ENCODE measurements around the gene ARHGEF4. TPM values are rescaled to one million over a fixed set of nuclear protein-coding genes. Genes with fewer than 3 reads are reported as not detected.

Gene ARHGEF4
- total and polyA plus RNA-seq, 2 donors from 2014 or later = 0.90 to 0.94 TPM

- H3K36me3 ChIP-seq (ENCODE audit: control insufficient read depth in 2 of 3, insufficient read depth in 3 of 3, low read length in 3 of 3) = no peaks in the 10 kb centered on the region
- DNase-seq (peak in 1 of 5 donors; percentile 12), FAIRE-seq (no peak)
- H3K4me3 ChIP-seq (ENCODE audit: low read length in 3 of 3) = no peak overlapping the region
- H3K9me3 ChIP-seq (ENCODE audit: control insufficient read depth in 2 of 3, insufficient read depth in 1 of 3, low read length in 3 of 3) = no peaks in the 10 kb centered on the region
- no peak overlapping the region for H3K9ac ChIP-seq (ENCODE audit: low read length in 3 of 3)
- no peak overlapping the region for H3K27ac ChIP-seq (ENCODE audit: low read depth in 2 of 2, low read length in 2 of 2)
- TF ChIP-seq, protein P1, sequence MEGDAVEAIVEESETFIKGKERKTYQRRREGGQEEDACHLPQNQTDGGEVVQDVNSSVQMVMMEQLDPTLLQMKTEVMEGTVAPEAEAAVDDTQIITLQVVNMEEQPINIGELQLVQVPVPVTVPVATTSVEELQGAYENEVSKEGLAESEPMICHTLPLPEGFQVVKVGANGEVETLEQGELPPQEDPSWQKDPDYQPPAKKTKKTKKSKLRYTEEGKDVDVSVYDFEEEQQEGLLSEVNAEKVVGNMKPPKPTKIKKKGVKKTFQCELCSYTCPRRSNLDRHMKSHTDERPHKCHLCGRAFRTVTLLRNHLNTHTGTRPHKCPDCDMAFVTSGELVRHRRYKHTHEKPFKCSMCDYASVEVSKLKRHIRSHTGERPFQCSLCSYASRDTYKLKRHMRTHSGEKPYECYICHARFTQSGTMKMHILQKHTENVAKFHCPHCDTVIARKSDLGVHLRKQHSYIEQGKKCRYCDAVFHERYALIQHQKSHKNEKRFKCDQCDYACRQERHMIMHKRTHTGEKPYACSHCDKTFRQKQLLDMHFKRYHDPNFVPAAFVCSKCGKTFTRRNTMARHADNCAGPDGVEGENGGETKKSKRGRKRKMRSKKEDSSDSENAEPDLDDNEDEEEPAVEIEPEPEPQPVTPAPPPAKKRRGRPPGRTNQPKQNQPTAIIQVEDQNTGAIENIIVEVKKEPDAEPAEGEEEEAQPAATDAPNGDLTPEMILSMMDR (IDR thresholded peaks at IDR 0.05; ENCODE audit: borderline replicate concordance, extremely low read depth, insufficient read depth) = no peak
- H3K4me1 ChIP-seq (ENCODE audit: control insufficient read depth in 2 of 3, insufficient read depth in 2 of 3, low read depth in 1 of 3, low read length in 3 of 3) = no peaks in the 10 kb centered on the region
- H3K27me3 ChIP-seq (ENCODE audit: control insufficient read depth, insufficient read depth, low read length) = no peaks in the 10 kb centered on the region
- intact Hi-C loops (cut with DNase I) = no loop called here
These were observed 6.2 kb upstream of the ARHGEF4 start for GRCh38 chr2:130830538-130830937.

DNA sequence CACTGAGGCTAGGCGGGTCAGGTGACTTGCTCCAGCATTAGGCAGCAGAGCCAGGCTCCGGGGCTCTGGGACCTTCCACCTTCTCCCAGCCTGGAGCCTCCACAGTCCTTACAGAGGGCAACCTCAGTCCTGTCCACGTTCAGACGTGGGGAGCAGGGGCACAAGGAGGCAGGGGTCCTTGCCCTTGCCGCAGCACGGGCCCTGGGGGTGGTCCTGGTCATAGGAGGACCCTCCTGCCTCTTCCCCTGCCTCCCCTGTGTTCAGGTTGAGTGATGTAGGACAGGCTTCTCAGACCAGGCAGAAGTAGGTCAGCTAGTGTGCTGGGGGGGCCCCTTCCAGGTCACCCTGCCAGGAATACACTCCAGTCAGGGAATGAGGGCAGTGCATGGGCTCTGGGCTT lies 5.4 kb upstream of the ARHGEF4 start:
- Histone ChIP-seq H3K27ac (ENCODE audit: low read depth in 2 of 2, low read length in 2 of 2) (no peak overlapping the region), H3K36me3 (ENCODE audit: control insufficient read depth in 2 of 3, insufficient read depth in 3 of 3, low read length in 3 of 3) (no peaks in the 10 kb centered on the region), H3K4me1 (ENCODE audit: control insufficient read depth in 2 of 3, insufficient read depth in 2 of 3, low read depth in 1 of 3, low read length in 3 of 3) (no peaks in the 10 kb centered on the region), H3K9me3 (ENCODE audit: control insufficient read depth in 2 of 3, insufficient read depth in 1 of 3, low read length in 3 of 3) (no peaks in the 10 kb centered on the region), H3K4me3 (ENCODE audit: low read length in 3 of 3) (no peak overlapping the region), H3K27me3 (ENCODE audit: control insufficient read depth, insufficient read depth, low read length) (no peaks in the 10 kb centered on the region), H3K9ac (ENCODE audit: low read length in 3 of 3) (no peak overlapping the region)
- FAIRE-seq = no peak
- peak in 1 of 5 donors; percentile 29 for DNase-seq
- TF ChIP-seq, protein P1 (IDR thresholded peaks at IDR 0.05; ENCODE audit: borderline replicate concordance, extremely low read depth, insufficient read depth) = no peak
- intact Hi-C loops (cut with DNase I) = no loop called here

DNA sequence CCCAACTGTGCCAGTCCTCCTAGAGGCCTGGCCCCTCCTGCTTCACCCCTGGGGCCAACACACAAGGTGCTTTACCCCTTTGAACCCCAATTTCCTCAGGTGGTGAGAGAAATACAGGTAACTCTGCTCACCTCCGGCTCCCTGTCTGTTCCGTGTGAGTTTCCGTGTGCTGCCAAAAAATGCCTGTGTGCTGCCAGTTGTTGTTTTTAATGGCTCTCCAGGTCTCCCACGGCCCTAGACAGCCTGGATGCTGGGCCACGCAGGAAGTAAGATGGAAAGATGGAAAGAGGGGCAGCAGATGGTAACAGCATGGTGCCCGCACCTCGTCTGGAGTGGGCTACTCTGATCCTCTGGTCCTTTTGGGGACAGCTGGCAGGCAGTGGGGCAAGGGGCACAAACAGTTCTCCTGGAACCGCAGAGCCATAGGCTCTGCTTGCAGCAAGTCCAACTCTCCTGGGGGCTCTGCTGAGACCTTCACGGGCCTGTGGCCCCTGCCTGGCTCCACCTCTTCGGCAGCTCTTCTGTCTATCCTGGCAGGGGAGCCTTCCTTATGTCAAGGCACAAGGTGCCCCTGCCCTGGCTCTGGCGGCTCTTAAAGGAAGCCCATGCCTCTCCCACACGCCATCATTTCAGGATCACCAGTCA lies 4.3 kb upstream of the ARHGEF4 start:
- H3K36me3 ChIP-seq (ENCODE audit: control insufficient read depth in 2 of 3, insufficient read depth in 3 of 3, low read length in 3 of 3) = no peaks in the 10 kb centered on the region
- H3K9ac ChIP-seq (ENCODE audit: low read length in 3 of 3) = no peak overlapping the region
- TF ChIP-seq, protein P1 (IDR thresholded peaks at IDR 0.05; ENCODE audit: borderline replicate concordance, extremely low read depth, insufficient read depth) = no peak
- H3K4me3 ChIP-seq (ENCODE audit: low read length in 3 of 3) = no peak overlapping the region
- no peaks in the 10 kb centered on the region for H3K27me3 ChIP-seq (ENCODE audit: control insufficient read depth, insufficient read depth, low read length)
- no peak overlapping the region for H3K27ac ChIP-seq (ENCODE audit: low read depth in 2 of 2, low read length in 2 of 2)
- intact Hi-C loops (cut with DNase I) = no loop called here
- FAIRE-seq (no peak), DNase-seq (peak in 2 of 5 donors; percentile 25 to 38)
- H3K9me3 ChIP-seq (ENCODE audit: control insufficient read depth in 2 of 3, insufficient read depth in 1 of 3, low read length in 3 of 3) = no peaks in the 10 kb centered on the region
- H3K4me1 ChIP-seq (ENCODE audit: control insufficient read depth in 2 of 3, insufficient read depth in 2 of 3, low read depth in 1 of 3, low read length in 3 of 3) = no peaks in the 10 kb centered on the region

Data from kidney (tissue), 14 donors.